Gastrocnemius medialis (tissue), 4 donors: Measurements from ENCODE around the gene CFAP92. TPM values are rescaled to one million over a fixed set of nuclear protein-coding genes. Genes with fewer than 3 reads are reported as not detected.

ENCODE experiments used
- ATAC-seq, 2 donors: fragments of 150-250 bp; one replicate each; pipeline ENCODE4 v1.9.1; 2016
- DNase-seq, 2 donors: peaks; one replicate each; pipeline ENCODE4 v3.0.0-alpha.2; 2019
- H3K27ac ChIP-seq, 4 donors: fragments of 200-600 bp; sonication (generic); 1 replicate in 1 of 4; 2 replicates in 3 of 4; pipeline ENCODE4 v1.5.1; 2016 to 2018; ENCODE audit warnings: mild to moderate bottlenecking in 2 of 4, moderate library complexity in 1 of 4
- H3K27me3 ChIP-seq, 3 donors: fragments of 200-600 bp; sonication (generic) in 2 of 3; 1 replicate in 1 of 3; 2 replicates in 2 of 3; pipeline versions ENCODE4 v1.5.1 to v1.6.0; 2016 to 2019; ENCODE audit warnings: mild to moderate bottlenecking in 1 of 3, moderate library complexity in 1 of 3
- H3K36me3 ChIP-seq, 2 donors: fragments of 200-600 bp; sonication (generic) in 1 of 2; one replicate each; pipeline ENCODE4 v1.5.1; 2017 to 2018
- H3K4me1 ChIP-seq, 2 donors: fragments of 200-600 bp; sonication (generic) in 1 of 2; one replicate each; pipeline ENCODE4 v1.5.1; 2016 to 2017; ENCODE audit warnings: mild to moderate bottlenecking in 2 of 2
- H3K4me3 ChIP-seq, 4 donors: fragments of 200-600 bp; sonication (generic) in 3 of 4; 1 replicate in 1 of 4; 2 replicates in 3 of 4; pipeline ENCODE4 v1.5.1; 2016 to 2019; ENCODE audit warnings: mild to moderate bottlenecking in 2 of 4
- H3K9me3 ChIP-seq, 3 donors: fragments of 200-600 bp; sonication (generic) in 2 of 3; 1 replicate in 1 of 3; 2 replicates in 2 of 3; pipeline ENCODE4 v1.5.1; 2016 to 2019
- CTCF ChIP-seq, 5 experiments: fragments of 450-650 bp in 3 of 5; fragments of 200-600 bp in 2 of 5; sonication (generic) in 2 of 5; IDR thresholded peaks in 4 of 5; conservative IDR thresholded peaks in 1 of 5; 1 replicate in 4 of 5; 2 replicates in 1 of 5; pipeline ENCODE4 v1.5.1; 2016 to 2019; ENCODE audit warnings: antibody characterized with exemption in 5 of 5, mild to moderate bottlenecking in 3 of 5, moderate library complexity in 3 of 5
- POLR2A ChIP-seq, 2 donors: fragments of 450-650 bp; IDR thresholded peaks; one replicate each; pipeline ENCODE4 v1.6.1; 2017; ENCODE audit warnings: antibody characterized with exemption in 2 of 2, mild to moderate bottlenecking in 2 of 2, moderate library complexity in 2 of 2
- in situ Hi-C, 4 donors: fragments of 200-750 bp; cut with MboI; loops; one replicate each; pipeline versions ENCODE4 v1.15.0 to v1.8.0; 2017; ENCODE audit warnings: low sequenced_read_pairs in 4 of 4
- intact Hi-C: fragments of 100-400 bp; cut with DNase I; formaldehyde crosslinking; loops from one replicate; pipeline ENCODE4 v1.15.1; 2023; ENCODE audit warnings: low total_unique reads
- total RNA-seq, 4 donors: library from RNA; depleted of rRNA; stranded (reverse); fragments of >200 nt; gene quantifications; one replicate each; pipeline versions ENCODE4 v1.1.0 to v1.2.3, GENCODE V29; 2016

CFAP92 gene
- total RNA-seq, 4 donors from 2014 or later = 0.07 to 0.34 (median 0.20) TPM; not detected in 1

DNA sequence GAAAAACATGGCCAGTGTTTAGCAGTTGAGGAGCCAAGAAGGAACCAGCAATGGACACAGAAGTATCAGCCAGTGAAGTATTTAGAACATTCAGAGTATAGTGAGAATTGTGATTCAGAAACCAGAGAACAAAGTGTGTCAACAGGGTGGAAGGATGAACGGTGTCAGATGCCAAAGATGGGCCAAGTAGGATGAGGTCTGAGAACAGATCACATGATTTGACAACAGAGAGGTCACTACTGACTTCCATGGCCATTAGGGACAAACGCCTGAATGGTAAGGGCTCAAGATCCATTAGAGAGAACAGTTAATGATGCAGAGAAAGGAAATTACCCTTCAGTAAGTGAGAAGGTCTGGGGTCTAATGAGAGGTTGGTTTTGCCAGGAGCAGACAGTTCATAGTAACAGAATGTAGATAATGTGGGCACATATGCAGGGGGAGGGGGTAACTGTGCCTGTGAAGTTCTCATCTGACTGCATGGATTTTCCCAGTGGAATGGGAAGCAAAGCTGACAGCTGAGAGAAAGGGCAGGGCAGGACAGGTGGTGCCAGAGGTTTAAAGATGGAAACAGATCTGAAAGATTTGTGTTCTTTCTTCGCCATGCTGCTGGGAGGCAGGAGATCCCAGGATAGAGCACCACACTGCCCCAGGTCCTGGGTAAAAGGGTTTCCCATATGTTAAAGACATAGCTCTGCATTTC is 119.2 kb downstream of the CFAP92 start:
- no peaks in the 10 kb centered on the region for H3K27me3 ChIP-seq
- no peak for TF ChIP-seq CTCF (IDR thresholded peaks at IDR 0.05 in 4 of 5, conservative IDR thresholded peaks at IDR 0.05 in 1 of 5)
- TF ChIP-seq POLR2A (IDR thresholded peaks at IDR 0.05) = no peak
- in situ Hi-C loops = loop anchor here in 2 of 4 donors (10.0 to 25.0 kb wide), 2 partner anchors 187 to 190 kb away; no protein-coding TSS in a partner anchor
- intact Hi-C loops = no loop called here
- peak in 1 of 2 donors; percentile 39 for DNase-seq
- H3K27ac ChIP-seq = peak overlapping the region; percentile 70 to 96 (median 86)
- peak; percentile 19 to 66 for ATAC-seq
- H3K4me1 ChIP-seq = peaks cover 31% of the 10 kb centered on the region in 2 donors
- H3K4me3 ChIP-seq = no peak overlapping the region
- no peaks in the 10 kb centered on the region for H3K36me3 ChIP-seq
- H3K9me3 ChIP-seq = no peaks in the 10 kb centered on the region

GRCh38 chr3:128873244-128874022 is 120.4 kb downstream of the CFAP92 start:
- ATAC-seq = no peak
- Histone ChIP-seq H3K27me3 (no peaks in the 10 kb centered on the region), H3K4me1 (peaks cover 29 to 30% of the 10 kb centered on the region in 2 donors), H3K4me3 (no peak overlapping the region), H3K9me3 (no peaks in the 10 kb centered on the region), H3K27ac (peak overlapping the region; percentile 70 to 96 (median 86)), H3K36me3 (no peaks in the 10 kb centered on the region)
- in situ Hi-C loops = loop anchor here in 2 of 4 donors (10.0 to 25.0 kb wide), 2 partner anchors 186 to 189 kb away; no protein-coding TSS in a partner anchor
- intact Hi-C loops = no loop called here
- DNase-seq = no peak
- TF ChIP-seq CTCF (IDR thresholded peaks at IDR 0.05 in 4 of 5, conservative IDR thresholded peaks at IDR 0.05 in 1 of 5) (no peak), POLR2A (IDR thresholded peaks at IDR 0.05) (no peak)

DNA sequence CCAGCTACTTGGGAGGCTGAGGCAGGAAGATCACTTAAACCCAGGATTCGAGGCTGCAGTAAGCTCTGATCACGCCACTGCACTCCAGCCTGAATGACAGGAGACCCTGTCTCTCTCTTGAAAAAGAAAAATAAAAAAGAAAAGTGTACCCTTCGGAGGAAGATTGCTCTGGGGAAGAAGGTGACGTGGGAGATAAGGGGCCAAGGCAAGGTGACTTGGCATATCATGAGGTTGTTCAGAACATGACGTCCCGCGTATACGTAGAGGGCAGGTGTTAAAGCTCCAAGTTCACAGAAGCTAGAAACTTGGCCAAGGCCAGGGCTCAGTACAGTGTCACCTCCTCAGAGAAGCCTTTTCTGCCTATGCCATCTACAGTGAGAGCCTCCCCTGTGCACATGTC is 121.1 kb downstream of the CFAP92 start:
- peaks cover 23% of the 10 kb centered on the region in 2 donors for H3K4me1 ChIP-seq
- in situ Hi-C loops (loop anchor here in 2 of 4 donors (10.0 to 25.0 kb wide), 2 partner anchors 185 to 188 kb away; no protein-coding TSS in a partner anchor), intact Hi-C loops (no loop called here)
- no peak overlapping the region for H3K4me3 ChIP-seq
- H3K36me3 ChIP-seq = no peaks in the 10 kb centered on the region
- DNase-seq (no peak), ATAC-seq (no peak)
- TF ChIP-seq POLR2A (IDR thresholded peaks at IDR 0.05) (no peak), CTCF (IDR thresholded peaks at IDR 0.05 in 4 of 5, conservative IDR thresholded peaks at IDR 0.05 in 1 of 5) (no peak)
- H3K9me3 ChIP-seq = no peaks in the 10 kb centered on the region
- H3K27me3 ChIP-seq = no peaks in the 10 kb centered on the region
- no peak overlapping the region for H3K27ac ChIP-seq

DNA sequence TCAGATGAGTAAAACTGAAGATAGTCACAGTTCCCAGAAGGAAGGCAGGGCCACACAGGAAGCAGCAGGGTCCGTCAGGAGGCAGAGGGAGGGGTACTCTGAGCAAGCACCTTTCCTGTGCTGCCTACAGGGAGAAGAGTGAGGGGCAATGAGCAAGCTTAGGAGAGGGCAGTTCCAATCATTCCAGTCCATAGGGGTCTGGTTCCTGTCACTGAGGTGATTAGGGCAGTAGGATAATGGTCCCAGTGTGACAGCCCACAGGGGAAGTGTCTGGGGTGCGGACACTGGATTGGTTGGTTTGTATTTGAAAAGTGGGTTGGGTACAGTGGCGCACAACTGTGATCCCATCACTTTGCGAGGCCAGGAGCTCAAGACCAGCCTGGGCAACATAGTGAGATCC is 121.6 kb downstream of the CFAP92 start:
- Histone ChIP-seq H3K9me3 (no peaks in the 10 kb centered on the region), H3K27ac (no peak overlapping the region), H3K4me3 (no peak overlapping the region), H3K36me3 (no peaks in the 10 kb centered on the region), H3K27me3 (no peaks in the 10 kb centered on the region), H3K4me1 (peaks cover 19 to 23% of the 10 kb centered on the region in 2 donors)
- DNase-seq = no peak
- in situ Hi-C loops = loop anchor here in 2 of 4 donors (10.0 to 25.0 kb wide), 2 partner anchors 185 to 187 kb away; no protein-coding TSS in a partner anchor
- TF ChIP-seq POLR2A (IDR thresholded peaks at IDR 0.05) = no peak
- no peak for TF ChIP-seq CTCF (IDR thresholded peaks at IDR 0.05 in 4 of 5, conservative IDR thresholded peaks at IDR 0.05 in 1 of 5)
- intact Hi-C loops = no loop called here
- ATAC-seq = no peak
